ENCODE results near the gene RSL24D1.

RSL24D1 gene

DNA sequence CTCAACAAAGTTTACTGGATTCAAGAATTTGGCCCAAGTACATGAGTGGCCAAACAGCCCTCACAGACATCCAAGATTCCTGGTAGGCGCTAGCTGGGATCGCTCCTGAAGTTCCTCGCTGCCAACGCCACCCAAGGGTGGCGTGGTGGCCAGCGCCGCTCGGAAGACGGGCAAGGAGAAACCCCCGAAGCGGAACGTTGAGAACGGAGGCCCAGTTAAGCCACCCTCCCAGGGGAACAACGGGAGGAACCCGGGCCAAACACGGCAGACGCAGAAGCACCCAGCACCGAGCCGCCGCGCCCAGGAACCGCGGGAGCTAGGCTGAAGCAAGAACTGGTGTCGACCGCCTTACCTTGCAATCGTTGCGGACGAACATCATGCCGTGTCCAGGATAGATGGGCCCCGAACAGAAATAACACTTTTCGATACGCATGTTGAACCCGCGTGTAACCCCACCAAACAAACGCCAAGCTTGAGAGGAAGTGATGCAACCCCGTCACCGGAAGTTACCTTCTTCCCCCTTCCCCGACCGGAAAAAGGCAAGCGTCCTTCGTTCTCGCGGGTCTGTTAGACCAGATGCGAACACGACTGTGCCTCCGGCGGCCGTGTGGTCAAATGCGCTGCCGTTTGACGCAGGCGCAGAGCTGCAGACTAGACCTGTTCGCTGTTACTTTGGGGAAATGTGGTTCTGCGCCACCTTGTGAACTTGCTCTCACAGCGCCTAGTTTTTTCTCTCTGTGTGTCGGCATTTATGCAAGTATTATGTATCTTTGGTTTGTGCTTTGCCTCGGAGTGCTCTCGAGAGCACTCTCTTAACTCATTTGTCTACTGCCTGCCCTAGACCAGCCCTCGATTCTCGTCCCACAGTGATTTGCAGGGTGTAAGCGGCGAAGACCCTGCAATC lies at the start of gene RSL24D1:
RSL24D1 (minus strand) TSS at position 484 of the 904 bp plus-strand sequence; CDS start at position 433, 51 bp downstream.
- DNase-seq (ENCODE audit: low read depth, low spot score): peak; percentile 98

DNA sequence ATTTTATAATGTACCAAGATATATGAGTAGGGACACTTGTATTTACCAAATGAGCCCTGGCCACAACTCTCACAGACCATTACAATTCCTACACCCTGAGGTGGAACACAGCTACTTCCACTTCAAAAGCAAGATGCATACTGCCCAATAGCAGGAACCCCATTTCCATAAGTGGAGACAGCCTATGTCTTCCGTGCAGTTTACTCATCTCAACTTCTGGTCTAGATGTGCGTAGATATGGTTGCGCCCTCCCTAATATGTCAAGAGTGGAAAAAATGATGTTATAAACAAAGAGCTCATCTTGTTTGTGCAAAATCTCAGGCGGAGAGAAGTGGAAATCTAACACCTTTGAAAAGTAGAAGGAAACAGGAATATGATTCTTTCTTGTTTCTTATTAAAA lies 48.3 kb upstream of the RSL24D1 start:
- no peak for DNase-seq (ENCODE audit: low read depth, low spot score)

GRCh38 chr15:55241891-55242290 lies 45.1 kb upstream of the RSL24D1 start:
- no peak for DNase-seq (ENCODE audit: low read depth, low spot score)

- no peak for DNase-seq (ENCODE audit: low read depth, low spot score)
Observed at GRCh38 chr15:55241186-55241585, 44.4 kb upstream of the RSL24D1 start.

DNA sequence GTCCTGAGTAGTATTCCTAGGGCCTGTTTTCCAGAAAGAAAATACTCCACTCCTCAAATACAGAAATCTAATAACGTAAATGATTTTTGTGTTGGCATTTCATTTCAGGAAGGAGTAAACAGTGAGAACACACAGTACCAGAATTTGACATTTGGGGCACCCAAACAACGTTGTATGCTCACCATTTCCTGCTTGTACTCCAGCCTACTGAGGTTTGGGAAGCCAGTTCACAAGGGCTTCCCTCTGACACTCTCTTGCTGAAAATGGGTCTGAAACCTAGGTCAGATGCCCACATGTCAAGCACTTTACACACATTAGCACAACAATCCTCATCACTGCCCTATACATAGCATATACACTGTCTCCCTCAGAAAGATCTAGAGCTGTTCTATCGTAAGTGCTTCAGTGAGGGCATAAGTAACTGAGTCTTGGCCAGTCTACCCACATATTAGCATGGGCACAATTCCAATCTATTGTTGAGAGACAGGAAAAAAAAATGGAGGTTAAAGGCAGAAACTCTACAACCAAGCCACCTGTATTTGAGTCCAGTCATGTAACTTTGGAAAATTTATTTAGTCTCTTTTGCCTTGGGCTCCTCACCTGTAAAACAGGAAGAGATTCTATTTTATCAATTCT lies 43.5 kb upstream of the RSL24D1 start:
- DNase-seq (ENCODE audit: low read depth, low spot score): no peak

- DNase-seq (ENCODE audit: low read depth, low spot score): no peak
Observed at GRCh38 chr15:55239440-55240124, 42.8 kb upstream of the RSL24D1 start.

- DNase-seq (ENCODE audit: low read depth, low spot score): no peak
Observed at GRCh38 chr15:55238877-55239276, 42.1 kb upstream of the RSL24D1 start.

- DNase-seq (ENCODE audit: low read depth, low spot score): no peak
Observed at GRCh38 chr15:55237219-55238130, 40.7 kb upstream of the RSL24D1 start.

DNA sequence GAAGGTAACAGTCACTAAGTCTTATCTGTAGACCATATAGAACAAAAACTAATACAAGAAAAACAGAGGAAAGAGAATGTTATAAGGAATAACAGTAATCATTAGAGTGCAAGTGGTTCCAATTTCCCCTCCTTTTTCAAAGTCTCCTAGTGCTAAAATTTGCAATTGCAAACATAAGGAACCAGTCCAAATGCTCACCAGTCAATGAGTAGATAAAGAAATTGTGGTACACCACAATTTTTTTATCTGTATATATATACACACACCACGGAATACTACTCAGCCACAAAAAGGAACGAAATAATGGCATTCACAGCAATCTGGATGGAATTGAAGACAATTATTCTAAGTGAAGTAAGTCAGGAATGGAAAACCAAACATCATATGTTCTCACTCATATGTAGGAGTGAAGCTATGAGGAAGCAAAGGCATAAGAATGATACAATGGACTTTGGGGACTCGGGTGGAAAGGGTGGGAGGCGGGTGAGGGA lies 38.9 kb upstream of the RSL24D1 start:
- no peak for DNase-seq (ENCODE audit: low read depth, low spot score)

GRCh38 chr15:55234800-55235104 lies 38.0 kb upstream of the RSL24D1 start:
- DNase-seq (ENCODE audit: low read depth, low spot score): no peak

DNA sequence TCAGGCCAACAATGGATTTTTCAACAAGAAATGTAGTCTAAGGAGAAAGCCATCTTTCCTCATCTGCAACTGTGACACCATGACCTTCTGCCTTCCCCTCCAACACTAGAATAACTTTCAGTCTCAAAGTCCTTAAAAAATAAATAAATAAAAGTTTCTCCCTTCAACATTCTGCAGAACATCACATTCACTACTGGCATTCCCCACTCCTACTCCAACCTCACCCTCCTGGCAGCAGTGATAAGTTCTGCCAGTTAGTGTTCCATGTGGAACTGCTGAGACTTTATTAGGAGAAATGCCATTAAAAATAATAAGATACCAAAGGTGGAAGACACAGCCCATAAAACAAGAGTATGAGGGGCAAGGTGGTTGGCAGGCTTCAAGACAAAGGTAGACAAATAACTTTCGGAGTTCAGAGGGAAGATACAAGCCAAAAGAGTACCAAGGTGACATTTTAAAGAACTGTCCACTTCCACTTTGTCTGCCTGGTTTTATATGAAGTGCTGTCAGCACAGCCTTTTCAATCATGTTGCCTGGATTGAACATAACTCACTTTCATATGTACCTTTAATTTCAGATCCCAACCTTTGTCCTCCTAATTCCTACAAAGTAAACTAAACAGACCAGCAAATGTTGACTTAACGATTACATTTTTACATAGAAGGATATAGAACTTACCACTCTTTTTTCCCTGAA lies 37.5 kb upstream of the RSL24D1 start:
- no peak for DNase-seq (ENCODE audit: low read depth, low spot score)

DNA sequence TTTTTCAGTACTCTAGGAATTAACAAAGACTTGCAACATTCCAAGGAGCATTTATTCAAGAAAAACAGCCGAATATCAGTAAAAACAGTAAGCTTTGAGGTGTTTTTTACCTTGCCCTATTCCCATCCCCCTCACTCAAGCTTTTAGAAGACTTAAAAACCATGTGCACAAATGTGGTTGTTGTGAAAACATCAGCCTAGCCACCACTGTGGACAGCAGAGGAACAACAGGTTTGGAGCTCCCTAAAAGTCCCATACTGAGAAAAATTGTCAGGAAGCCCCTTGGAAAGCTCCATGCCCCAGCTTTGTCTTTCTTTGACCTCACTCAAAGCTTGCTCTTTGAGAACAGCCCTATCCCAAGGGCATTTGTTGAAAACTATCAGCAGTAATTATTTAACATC lies 34.7 kb upstream of the RSL24D1 start:
- DNase-seq (ENCODE audit: low read depth, low spot score): no peak

DNA sequence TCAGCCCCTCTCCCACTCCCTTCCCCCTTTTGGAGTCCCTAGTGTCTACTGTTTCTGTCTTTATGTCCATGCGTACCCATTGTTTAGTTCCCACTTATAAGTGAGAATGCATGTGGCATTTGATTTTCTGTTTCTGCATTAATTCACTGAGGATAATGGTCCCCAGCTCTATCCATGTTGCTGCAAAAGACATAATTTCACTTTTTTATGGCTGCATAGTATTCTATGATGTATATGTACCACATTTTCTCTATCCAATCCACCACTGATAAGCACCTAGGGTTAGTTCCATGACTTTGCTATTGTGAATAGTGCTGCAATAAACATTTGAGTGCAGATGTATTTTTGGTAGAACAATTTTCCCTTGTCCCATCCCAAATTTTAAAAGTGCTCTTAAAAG lies 34.2 kb upstream of the RSL24D1 start:
- no peak for DNase-seq (ENCODE audit: low read depth, low spot score)

- DNase-seq (ENCODE audit: low read depth, low spot score): no peak
Observed at GRCh38 chr15:55230051-55230670, 33.4 kb upstream of the RSL24D1 start.

- DNase-seq (ENCODE audit: low read depth, low spot score): no peak
Observed at GRCh38 chr15:55226127-55226526, 29.4 kb upstream of the RSL24D1 start.

DNA sequence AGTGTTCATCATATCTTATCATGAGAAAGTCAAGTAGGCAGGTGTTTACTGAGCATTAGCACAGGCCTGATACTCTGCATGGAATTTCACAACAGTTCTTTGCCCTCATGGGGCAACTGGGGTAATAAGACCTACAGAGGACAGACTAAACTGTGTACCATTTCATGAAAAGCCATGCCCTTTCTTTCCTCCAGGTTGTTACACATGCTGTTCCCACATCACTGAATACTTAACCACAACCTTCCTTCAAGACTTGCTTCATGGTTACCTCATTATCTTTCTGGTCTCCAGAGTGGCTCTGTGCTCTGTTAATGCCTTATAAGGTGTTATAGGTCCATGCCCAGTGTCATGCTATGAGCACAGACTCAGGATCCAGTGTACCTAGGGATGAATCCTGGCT lies 28.2 kb upstream of the RSL24D1 start:
- no peak for DNase-seq (ENCODE audit: low read depth, low spot score)

DNA sequence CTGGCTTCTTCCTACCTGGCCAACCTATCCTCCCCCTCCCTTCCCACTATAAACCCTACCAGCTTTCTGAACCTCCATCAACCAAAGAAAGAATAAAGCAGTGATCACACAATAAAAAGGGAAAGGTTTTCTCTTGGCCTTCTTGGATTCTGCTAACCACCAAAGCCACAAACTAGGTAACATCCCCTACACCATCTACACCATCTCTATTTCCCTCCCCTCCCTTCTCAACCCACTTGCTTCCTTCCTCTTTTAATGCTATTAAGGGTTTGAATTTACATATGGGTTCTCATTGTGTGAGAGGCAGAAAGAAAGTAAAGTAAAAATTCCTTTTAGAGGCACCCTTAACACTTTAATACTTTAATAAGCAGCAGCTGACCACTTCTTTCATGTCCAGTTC lies 25.8 kb upstream of the RSL24D1 start:
- DNase-seq (ENCODE audit: low read depth, low spot score): no peak

- DNase-seq (ENCODE audit: low read depth, low spot score): peak; percentile 7
Observed at GRCh38 chr15:55221090-55222011, 24.6 kb upstream of the RSL24D1 start.

DNA sequence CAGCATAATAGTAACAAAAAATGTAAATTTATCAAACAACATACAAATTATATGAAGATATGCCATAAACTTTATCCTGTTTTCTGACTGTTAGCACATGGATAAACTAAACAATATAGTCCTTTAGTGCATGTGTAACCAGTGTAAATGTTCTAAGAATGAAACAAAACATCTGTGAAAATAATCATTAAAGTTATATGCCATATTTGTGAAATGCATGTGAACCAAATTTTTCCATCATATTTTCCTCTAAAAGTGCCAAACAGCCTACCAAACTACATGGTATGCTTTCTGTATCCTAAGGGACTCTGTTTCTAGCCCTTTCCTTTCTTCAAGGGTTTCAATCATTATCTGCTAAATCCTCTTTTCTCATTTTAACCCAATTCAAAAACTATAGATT lies 23.9 kb upstream of the RSL24D1 start:
- DNase-seq (ENCODE audit: low read depth, low spot score): no peak

Data from ELF-1 (cell line).